ENCODE measurements around the gene GDF11. TPM values are rescaled to one million over a fixed set of nuclear protein-coding genes. Genes with fewer than 3 reads are reported as not detected.
A peak's percentile ranks its signal among the peaks of the same experiment; 100 is the strongest.

GDF11 gene
- polyA plus RNA-seq, 1 experiment = 4.2 TPM

DNA sequence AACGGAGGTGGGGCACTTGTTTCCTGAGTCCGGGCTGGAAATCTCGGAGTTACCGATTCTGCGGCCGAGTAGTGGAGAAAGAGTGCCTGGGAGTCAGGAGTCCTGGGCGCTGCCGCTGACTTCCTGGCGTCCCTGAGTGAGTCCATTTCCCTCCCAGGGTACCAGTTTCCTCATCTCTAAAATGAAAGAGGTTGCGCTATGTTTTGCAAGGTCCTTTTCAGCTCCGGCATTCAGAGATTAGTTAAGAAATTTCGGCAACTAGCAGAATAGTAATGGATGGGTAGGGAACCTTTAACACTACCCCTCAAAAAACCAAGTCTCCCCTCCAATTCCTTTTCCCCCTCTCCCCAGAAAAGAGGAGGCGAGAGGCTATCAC lies 26.4 kb upstream of the GDF11 start:
- ChIA-PET POLR2A (interaction anchor here (3.9 kb wide), 1 partner anchor 13 kb away, joined by 20 read pairs; the partner anchor contains the start of gene CD63), CTCF (interaction anchor here (1.0 kb wide), 1 partner anchor 18 kb away, joined by 3 read pairs; no protein-coding TSS in a partner anchor)
- Histone ChIP-seq H3K4me3 (ENCODE audit: low read depth, low read length) (peak overlapping the region; percentile 80), H3K9me3 (ENCODE audit: control insufficient read depth, insufficient read depth, low read length) (no peaks in the 10 kb centered on the region; the same call in 1 of the 2 replicates), H3K27ac (ENCODE audit: low read depth, low read length) (peak overlapping the region; percentile 93), H3K27me3 (ENCODE audit: control insufficient read depth, insufficient read depth, low read length) (no peaks in the 10 kb centered on the region)
- DNase-seq (ENCODE audit: low read depth, low spot score) = no peak
- TF ChIP-seq, protein P1, sequence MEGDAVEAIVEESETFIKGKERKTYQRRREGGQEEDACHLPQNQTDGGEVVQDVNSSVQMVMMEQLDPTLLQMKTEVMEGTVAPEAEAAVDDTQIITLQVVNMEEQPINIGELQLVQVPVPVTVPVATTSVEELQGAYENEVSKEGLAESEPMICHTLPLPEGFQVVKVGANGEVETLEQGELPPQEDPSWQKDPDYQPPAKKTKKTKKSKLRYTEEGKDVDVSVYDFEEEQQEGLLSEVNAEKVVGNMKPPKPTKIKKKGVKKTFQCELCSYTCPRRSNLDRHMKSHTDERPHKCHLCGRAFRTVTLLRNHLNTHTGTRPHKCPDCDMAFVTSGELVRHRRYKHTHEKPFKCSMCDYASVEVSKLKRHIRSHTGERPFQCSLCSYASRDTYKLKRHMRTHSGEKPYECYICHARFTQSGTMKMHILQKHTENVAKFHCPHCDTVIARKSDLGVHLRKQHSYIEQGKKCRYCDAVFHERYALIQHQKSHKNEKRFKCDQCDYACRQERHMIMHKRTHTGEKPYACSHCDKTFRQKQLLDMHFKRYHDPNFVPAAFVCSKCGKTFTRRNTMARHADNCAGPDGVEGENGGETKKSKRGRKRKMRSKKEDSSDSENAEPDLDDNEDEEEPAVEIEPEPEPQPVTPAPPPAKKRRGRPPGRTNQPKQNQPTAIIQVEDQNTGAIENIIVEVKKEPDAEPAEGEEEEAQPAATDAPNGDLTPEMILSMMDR (IDR thresholded peaks at IDR 0.05; ENCODE audit: low read depth, low read length) = no peak

DNA sequence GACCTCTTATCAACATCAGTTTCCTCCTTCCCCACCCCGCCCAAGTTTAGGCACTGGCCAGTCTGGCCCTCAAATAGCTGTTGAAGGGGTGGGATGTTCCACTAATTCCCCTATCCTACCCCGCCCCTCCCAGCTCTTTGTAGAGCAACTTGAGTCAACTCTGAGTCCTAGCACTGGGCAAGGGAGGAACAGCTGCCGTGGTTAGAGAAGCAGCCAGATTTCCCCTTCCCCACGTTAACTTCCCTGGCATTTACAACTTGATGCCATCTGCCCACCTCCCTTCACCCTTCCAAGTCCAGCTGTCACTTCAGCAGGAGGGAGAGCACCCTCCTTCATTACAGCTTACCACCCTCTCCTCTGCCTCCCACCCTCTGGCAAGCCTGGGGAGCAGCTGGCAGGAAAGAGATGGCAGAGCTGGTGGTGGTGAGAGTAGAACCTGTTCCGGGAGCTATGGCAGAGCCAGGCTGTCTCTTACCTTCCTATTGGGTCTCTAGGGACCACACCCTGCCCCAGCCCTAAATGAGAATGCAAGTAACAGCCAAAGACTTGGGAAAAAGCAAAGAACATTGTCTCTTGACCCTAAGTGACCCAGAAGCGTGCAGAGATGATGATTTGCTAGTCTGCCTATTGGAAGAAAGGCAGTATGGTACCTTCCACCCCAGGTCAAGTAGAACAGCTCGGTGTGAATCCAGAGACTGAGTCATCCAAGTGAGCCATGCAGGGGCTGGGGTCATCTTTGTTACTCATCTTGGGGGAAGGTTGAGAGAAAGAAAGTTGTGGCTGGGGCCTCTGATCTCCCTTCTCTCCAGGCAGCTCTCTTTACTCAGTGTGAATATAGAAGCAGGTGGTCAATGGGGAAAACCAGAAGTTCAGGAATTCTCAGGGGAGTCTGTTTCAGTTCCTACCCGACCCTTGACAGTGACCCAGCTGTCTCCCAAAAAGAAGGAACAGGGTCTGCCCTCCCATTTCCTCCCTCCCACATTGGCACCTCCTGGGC lies 25.6 kb upstream of the GDF11 start:
- TF ChIP-seq, protein P1 (IDR thresholded peaks at IDR 0.05; ENCODE audit: low read depth, low read length) = no peak
- Histone ChIP-seq H3K4me3 (ENCODE audit: low read depth, low read length) (peak overlapping the region; percentile 80), H3K27ac (ENCODE audit: low read depth, low read length) (peak overlapping the region; percentile 93), H3K27me3 (ENCODE audit: control insufficient read depth, insufficient read depth, low read length) (no peaks in the 10 kb centered on the region), H3K9me3 (ENCODE audit: control insufficient read depth, insufficient read depth, low read length) (no peaks in the 10 kb centered on the region; the same call in 1 of the 2 replicates)
- POLR2A ChIA-PET = interaction anchor here (0.6 to 3.9 kb wide), 4 partner anchors 12 to 1356 kb away, joined by 3 to 20 read pairs (median 4); partner anchors contain the start of gene CD63
- CTCF ChIA-PET = interaction anchor here (1.0 kb wide), 1 partner anchor 17 kb away, joined by 3 read pairs; no protein-coding TSS in a partner anchor
- DNase-seq (ENCODE audit: low read depth, low spot score) = no peak

GRCh38 chr12:55718015-55718414 lies 24.9 kb upstream of the GDF11 start:
- ChIA-PET CTCF (no interaction called here), POLR2A (interaction anchor here (0.6 to 3.9 kb wide), 4 partner anchors 11 to 1357 kb away, joined by 3 to 20 read pairs (median 4); partner anchors contain the start of gene CD63)
- TF ChIP-seq, protein P1 (IDR thresholded peaks at IDR 0.05; ENCODE audit: low read depth, low read length) = no peak
- no peaks in the 10 kb centered on the region; the same call in 1 of the 2 replicates for H3K9me3 ChIP-seq (ENCODE audit: control insufficient read depth, insufficient read depth, low read length)
- no peak for DNase-seq (ENCODE audit: low read depth, low spot score)
- peak overlapping the region; percentile 27 for H3K4me3 ChIP-seq (ENCODE audit: low read depth, low read length)
- peak overlapping the region; percentile 79 for H3K27ac ChIP-seq (ENCODE audit: low read depth, low read length)
- H3K27me3 ChIP-seq (ENCODE audit: control insufficient read depth, insufficient read depth, low read length) = no peaks in the 10 kb centered on the region

GRCh38 chr12:55718624-55719275 lies 24.2 kb upstream of the GDF11 start:
- H3K4me3 ChIP-seq (ENCODE audit: low read depth, low read length) = no peak overlapping the region
- H3K27me3 ChIP-seq (ENCODE audit: control insufficient read depth, insufficient read depth, low read length) = no peaks in the 10 kb centered on the region
- peak overlapping the region; percentile 79 for H3K27ac ChIP-seq (ENCODE audit: low read depth, low read length)
- H3K9me3 ChIP-seq (ENCODE audit: control insufficient read depth, insufficient read depth, low read length) = no peaks in the 10 kb centered on the region; the same call in 1 of the 2 replicates
- CTCF ChIA-PET = interaction anchor here (1.1 kb wide), 1 partner anchor 20 kb away, joined by 4 read pairs; no protein-coding TSS in a partner anchor
- POLR2A ChIA-PET = interaction anchor here (3.9 kb wide), 1 partner anchor 11 kb away, joined by 20 read pairs; the partner anchor contains the start of gene CD63
- DNase-seq (ENCODE audit: low read depth, low spot score) = no peak
- TF ChIP-seq, protein P1 (IDR thresholded peaks at IDR 0.05; ENCODE audit: low read depth, low read length) = no peak

All from AG04450 (cell line).